ENCODE measurements around the gene TMEM121B. TPM values are rescaled to one million over a fixed set of nuclear protein-coding genes. Genes with fewer than 3 reads are reported as not detected.

The TMEM121B gene
- total RNA-seq, 2 experiments from 2014 or later: 0.19 to 0.22 TPM

DNA sequence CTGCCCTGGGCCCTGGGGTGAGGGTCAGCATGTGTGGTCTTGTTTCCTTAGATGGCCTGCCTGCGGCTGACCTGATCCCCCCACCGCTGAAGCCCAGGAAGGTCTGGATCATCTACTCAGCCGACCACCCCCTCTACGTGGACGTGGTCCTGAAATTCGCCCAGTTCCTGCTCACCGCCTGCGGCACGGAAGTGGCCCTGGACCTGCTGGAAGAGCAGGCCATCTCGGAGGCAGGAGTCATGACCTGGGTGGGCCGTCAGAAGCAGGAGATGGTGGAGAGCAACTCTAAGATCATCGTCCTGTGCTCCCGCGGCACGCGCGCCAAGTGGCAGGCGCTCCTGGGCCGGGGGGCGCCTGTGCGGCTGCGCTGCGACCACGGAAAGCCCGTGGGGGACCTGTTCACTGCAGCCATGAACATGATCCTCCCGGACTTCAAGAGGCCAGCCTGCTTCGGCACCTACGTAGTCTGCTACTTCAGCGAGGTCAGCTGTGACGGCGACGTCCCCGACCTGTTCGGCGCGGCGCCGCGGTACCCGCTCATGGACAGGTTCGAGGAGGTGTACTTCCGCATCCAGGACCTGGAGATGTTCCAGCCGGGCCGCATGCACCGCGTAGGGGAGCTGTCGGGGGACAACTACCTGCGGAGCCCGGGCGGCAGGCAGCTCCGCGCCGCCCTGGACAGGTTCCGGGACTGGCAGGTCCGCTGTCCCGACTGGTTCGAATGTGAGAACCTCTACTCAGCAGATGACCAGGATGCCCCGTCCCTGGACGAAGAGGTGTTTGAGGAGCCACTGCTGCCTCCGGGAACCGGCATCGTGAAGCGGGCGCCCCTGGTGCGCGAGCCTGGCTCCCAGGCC, 12.7 kb downstream of the TMEM121B start:
- Mint-ChIP-seq H3K27me3 (ENCODE audit: low read depth) (no peaks in the 10 kb centered on the region), H3K4me1 (ENCODE audit: low read depth) (peaks cover 45% of the 10 kb centered on the region), H3K9me3 (no peaks in the 10 kb centered on the region), H3K36me3 (ENCODE audit: low read depth) (peaks cover 19% of the 10 kb centered on the region), H3K4me3 (no peak overlapping the region), H3K27ac (no peak overlapping the region)
- DNase-seq: no peak
- intact Hi-C loops (cut with micrococcal nuclease): no loop called here
- CTCF ChIA-PET: interaction anchor here (1.5 to 2.0 kb wide), 2 partner anchors 11 to 64 kb away, joined by 3 to 7 read pairs; no protein-coding TSS in a partner anchor

DNA sequence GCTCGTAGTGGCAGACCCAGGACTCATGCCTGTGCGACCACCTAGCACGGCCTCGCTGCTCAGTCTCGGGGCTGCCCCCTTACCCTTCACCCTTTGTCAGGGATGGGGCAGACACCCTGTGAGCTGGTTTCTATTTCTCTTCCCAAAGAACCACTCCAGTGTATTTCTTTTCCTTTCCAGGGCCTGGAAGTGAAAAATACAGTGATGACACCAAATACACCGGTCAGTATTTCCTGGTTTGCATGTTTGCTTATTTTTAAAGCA, 13.7 kb downstream of the TMEM121B start:
- peaks cover 24% of the 10 kb centered on the region for H3K36me3 Mint-ChIP-seq (ENCODE audit: low read depth)
- no peak for DNase-seq
- no peaks in the 10 kb centered on the region for H3K27me3 Mint-ChIP-seq (ENCODE audit: low read depth)
- no peaks in the 10 kb centered on the region for H3K9me3 Mint-ChIP-seq
- no peak overlapping the region for H3K4me3 Mint-ChIP-seq
- peak overlapping the region; percentile 63 for H3K27ac Mint-ChIP-seq
- CTCF ChIA-PET: interaction anchor here (1.5 to 2.6 kb wide), 4 partner anchors 12 to 65 kb away, joined by 3 to 9 read pairs (median 6); no protein-coding TSS in a partner anchor
- intact Hi-C loops (cut with micrococcal nuclease): no loop called here
- peaks cover 48% of the 10 kb centered on the region for H3K4me1 Mint-ChIP-seq (ENCODE audit: low read depth)

DNA sequence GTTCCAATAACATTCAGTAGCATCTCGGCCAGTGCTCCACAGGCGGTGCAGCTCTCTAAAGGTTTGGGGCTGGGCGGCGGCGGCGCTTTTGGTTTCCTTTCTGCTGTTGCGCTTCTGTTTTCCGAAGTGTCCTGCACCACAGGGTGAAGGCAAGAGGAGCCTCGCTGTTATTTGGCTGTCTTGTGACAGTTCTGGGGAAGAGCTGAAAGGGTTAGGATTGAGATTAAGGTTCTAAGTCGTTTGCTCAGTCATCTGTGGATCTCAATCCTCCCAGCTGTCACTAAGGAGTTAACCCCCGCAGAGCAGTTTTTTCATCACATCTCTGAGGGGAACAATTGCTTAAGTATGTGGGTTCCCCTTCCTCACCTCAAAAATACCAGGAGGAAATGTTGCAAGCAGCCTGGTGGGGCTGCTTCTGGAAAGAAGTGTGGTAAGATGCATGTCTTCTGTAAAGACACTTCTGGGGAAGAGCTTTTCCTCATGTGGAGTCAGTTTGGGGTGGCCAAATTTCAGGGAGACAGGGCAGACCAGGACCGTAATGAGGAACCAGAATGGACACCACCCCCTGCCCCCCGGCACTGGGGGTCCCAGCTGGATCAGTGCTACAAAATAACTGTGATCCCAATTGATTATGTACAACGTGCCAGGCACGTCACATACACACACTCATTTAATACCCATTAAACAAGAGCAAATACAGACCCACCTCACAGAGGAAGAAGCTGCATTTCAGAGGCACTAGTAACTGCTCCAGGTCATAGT, 14.2 kb downstream of the TMEM121B start:
- H3K4me3 Mint-ChIP-seq: peak overlapping the region; percentile 43
- intact Hi-C loops (cut with micrococcal nuclease): loop anchor here (1.0 kb wide), 1 partner anchor 9 kb away; no protein-coding TSS in a partner anchor
- no peaks in the 10 kb centered on the region for H3K27me3 Mint-ChIP-seq (ENCODE audit: low read depth)
- peaks cover 53% of the 10 kb centered on the region for H3K4me1 Mint-ChIP-seq (ENCODE audit: low read depth)
- peak; percentile 67 for DNase-seq
- no peaks in the 10 kb centered on the region for H3K9me3 Mint-ChIP-seq
- CTCF ChIA-PET: interaction anchor here (0.8 to 2.6 kb wide), 10 partner anchors 9 to 65 kb away, joined by 3 to 9 read pairs (median 4); no protein-coding TSS in a partner anchor
- H3K27ac Mint-ChIP-seq: peak overlapping the region; percentile 63
- H3K36me3 Mint-ChIP-seq (ENCODE audit: low read depth): peaks cover 29% of the 10 kb centered on the region

DNA sequence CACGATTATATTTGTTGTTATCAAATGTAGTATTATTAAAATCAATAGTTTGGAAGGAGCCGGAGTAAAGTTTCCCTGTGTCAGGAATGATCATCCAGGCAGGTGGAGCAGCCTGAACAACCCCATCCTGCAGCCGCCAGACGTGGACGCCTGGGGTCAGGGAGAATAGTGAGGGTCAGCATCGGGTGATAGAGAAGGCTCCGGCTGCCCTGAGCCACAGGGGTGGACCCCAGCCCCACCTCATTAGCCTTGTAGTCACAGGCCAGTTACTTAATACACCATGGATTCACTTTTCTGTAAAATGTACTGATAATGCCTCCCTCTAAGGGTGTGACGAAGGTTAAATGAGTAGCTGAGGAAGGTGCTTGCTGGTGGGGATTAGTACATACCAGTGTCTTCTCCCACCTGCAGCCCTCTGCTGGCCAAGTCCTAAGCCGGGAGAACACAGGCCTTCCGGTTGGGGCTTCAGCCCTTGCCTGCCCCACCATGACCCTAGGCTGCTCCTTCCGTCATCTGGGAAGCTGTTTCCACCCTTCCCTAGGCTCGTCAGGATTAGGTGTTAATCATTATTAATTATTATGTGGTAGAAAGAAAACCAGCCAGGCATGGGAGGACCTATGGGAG, 14.9 kb downstream of the TMEM121B start:
- peaks cover 56% of the 10 kb centered on the region for H3K4me1 Mint-ChIP-seq (ENCODE audit: low read depth)
- no peak for DNase-seq
- intact Hi-C loops (cut with micrococcal nuclease): loop anchor here (1.0 kb wide), 1 partner anchor 10 kb away; no protein-coding TSS in a partner anchor
- H3K9me3 Mint-ChIP-seq: no peaks in the 10 kb centered on the region
- CTCF ChIA-PET: interaction anchor here (0.8 to 2.6 kb wide), 10 partner anchors 9 to 66 kb away, joined by 3 to 9 read pairs (median 4); no protein-coding TSS in a partner anchor
- peak overlapping the region; percentile 63 for H3K27ac Mint-ChIP-seq
- H3K4me3 Mint-ChIP-seq: peak overlapping the region; percentile 43
- H3K27me3 Mint-ChIP-seq (ENCODE audit: low read depth): no peaks in the 10 kb centered on the region
- H3K36me3 Mint-ChIP-seq (ENCODE audit: low read depth): peaks cover 36% of the 10 kb centered on the region

DNA sequence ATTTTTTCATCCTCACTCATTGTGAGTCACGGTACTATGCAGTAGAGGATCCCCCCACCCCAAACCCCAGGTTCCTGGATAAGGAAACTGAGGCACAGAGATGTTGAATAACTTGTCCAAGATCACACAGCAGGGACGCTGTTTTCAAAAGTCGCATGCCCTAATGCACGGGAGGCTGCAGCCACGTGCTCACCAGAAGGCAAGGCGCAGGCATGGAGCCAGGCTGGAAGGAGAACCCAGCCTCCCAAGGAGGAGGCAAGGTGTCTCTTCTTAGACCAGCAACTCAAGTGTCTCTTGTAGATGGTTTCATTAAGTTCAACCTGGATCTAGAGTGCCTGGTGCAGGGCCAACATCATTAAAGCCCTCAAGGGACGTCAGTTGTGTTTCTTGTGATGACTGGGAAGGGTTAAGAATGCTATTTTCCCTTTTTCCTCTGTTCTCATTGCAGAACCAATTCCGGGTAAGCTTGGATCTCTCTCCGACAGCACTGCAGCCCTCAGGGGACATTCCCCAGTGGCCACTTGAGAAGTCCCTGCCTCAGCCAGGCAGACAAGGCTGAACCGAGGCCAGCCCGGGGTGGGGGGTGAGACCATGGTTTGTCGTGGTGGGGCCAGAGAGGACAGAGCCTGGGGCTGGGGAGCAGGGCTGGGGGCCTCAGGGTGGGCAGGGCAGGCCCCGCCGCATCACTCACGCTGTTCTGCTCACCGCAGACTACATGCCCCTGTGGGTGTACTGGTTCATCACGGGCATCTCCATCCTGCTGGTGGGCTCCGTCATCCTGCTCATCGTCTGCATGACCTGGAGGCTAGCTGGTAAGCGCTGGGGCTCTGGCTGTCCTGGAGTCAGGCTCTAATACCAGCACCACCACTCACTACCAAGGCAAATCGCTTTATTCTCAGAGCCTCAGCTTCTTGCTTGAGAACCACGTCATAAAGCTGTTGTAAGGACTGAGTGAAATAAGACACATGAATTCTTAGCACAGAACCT, 15.7 kb downstream of the TMEM121B start:
- CTCF ChIA-PET: interaction anchor here (1.0 to 2.6 kb wide), 7 partner anchors 10 to 66 kb away, joined by 3 to 9 read pairs (median 4); no protein-coding TSS in a partner anchor
- Mint-ChIP-seq H3K4me3 (no peak overlapping the region), H3K9me3 (no peaks in the 10 kb centered on the region), H3K27ac (no peak overlapping the region), H3K27me3 (ENCODE audit: low read depth) (no peaks in the 10 kb centered on the region), H3K4me1 (ENCODE audit: low read depth) (peaks cover 57% of the 10 kb centered on the region), H3K36me3 (ENCODE audit: low read depth) (peaks cover 38% of the 10 kb centered on the region)
- intact Hi-C loops (cut with micrococcal nuclease): loop anchor here (1.0 kb wide), 1 partner anchor 11 kb away; no protein-coding TSS in a partner anchor
- no peak for DNase-seq

DNA sequence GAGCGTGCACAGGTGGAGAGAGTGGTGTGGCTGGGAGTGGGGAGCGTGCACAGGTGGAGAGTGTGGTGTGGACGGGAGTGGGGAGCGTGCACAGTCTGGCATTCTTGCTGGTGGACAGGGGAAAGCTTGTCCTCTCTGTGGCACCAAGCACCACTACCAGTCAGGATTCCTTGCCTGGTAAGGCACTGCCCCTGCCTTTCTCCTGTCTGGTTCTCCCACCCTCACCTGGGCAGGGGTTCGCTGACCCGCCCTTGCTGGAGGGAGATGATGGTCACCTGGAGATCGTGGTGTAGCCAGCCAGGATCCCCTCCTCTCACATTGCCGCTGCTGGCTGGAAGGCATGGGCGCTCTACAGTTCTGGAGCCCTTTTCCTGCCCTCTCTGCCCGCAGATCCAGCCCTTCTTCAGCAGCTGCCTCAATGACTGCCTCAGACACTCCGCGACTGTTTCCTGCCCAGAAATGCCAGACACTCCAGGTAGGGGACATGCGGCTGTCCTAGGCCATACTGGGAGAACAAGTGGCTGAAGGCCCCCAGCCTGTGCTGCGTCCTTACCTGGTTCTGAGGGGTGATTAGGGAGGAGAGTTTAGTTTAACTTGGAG, 16.7 kb downstream of the TMEM121B start:
- CTCF ChIA-PET: interaction anchor here (1.5 kb wide), 1 partner anchor 67 kb away, joined by 4 read pairs; no protein-coding TSS in a partner anchor

DNA sequence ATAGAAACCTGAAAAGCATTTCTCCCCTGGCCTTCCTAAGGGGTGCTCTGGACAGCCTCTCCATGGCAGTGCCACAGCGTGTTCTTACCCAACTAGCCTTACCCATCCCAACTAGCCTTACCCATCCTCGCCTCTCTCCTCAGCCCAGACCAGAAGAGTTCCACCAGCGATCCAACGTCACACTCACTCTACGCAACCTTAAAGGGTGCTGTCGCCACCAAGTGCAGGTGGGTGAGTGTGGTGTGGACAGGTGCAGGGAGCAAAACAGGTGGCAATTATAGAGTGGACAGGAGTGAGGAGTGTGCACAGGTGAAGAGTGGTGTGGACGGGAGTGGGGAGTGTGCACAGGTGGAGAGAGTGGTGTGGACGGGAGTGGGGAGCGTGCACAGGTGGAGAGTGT, 17.8 kb downstream of the TMEM121B start:
- peaks cover 50% of the 10 kb centered on the region for H3K36me3 Mint-ChIP-seq (ENCODE audit: low read depth)
- H3K4me1 Mint-ChIP-seq (ENCODE audit: low read depth): peaks cover 74% of the 10 kb centered on the region

More for the DNA sequence above, 16.7 kb downstream of the TMEM121B start:
- intact Hi-C loops (cut with micrococcal nuclease): no loop called here
- no peak overlapping the region for H3K4me3 Mint-ChIP-seq
- peaks cover 64% of the 10 kb centered on the region for H3K4me1 Mint-ChIP-seq (ENCODE audit: low read depth)
- no peak for DNase-seq
- no peaks in the 10 kb centered on the region for H3K27me3 Mint-ChIP-seq (ENCODE audit: low read depth)
- H3K27ac Mint-ChIP-seq: no peak overlapping the region
- peaks cover 46% of the 10 kb centered on the region for H3K36me3 Mint-ChIP-seq (ENCODE audit: low read depth)
- no peaks in the 10 kb centered on the region for H3K9me3 Mint-ChIP-seq

DNA sequence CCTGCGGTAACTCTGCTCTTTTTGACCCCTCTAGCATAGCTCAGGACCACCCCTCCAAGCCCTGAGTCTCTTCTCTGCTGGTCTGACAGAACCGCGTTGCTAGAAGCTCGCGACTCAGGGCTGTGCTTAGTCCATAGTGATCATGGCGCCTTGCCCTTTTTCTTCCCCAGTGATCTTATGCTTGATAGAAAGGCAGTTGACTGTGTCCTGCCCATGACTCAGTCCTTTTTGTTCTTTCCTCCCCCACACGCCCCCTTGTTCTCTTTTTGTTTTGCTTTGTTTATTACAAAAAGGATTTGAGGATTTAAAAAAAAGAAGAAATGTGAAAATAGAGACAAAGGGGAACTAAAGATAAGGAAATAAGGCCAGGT, 18.9 kb downstream of the TMEM121B start:
- no peaks in the 10 kb centered on the region for H3K9me3 Mint-ChIP-seq
- no peak overlapping the region for H3K27ac Mint-ChIP-seq
- intact Hi-C loops (cut with micrococcal nuclease): no loop called here
- DNase-seq: no peak
- H3K36me3 Mint-ChIP-seq (ENCODE audit: low read depth): peaks cover 49% of the 10 kb centered on the region
- no peaks in the 10 kb centered on the region for H3K27me3 Mint-ChIP-seq (ENCODE audit: low read depth)
- peaks cover 80% of the 10 kb centered on the region for H3K4me1 Mint-ChIP-seq (ENCODE audit: low read depth)
- CTCF ChIA-PET: interaction anchor here (0.5 to 1.7 kb wide), 4 partner anchors 12 to 399 kb away, joined by 3 to 4 read pairs (median 4); no protein-coding TSS in a partner anchor
- H3K4me3 Mint-ChIP-seq: no peak overlapping the region

More for the DNA sequence above, 17.8 kb downstream of the TMEM121B start:
- CTCF ChIA-PET: no interaction called here
- intact Hi-C loops (cut with micrococcal nuclease): no loop called here
- H3K27ac Mint-ChIP-seq: no peak overlapping the region
- no peak overlapping the region for H3K4me3 Mint-ChIP-seq
- no peaks in the 10 kb centered on the region for H3K27me3 Mint-ChIP-seq (ENCODE audit: low read depth)
- no peak for DNase-seq
- H3K9me3 Mint-ChIP-seq: no peaks in the 10 kb centered on the region

DNA sequence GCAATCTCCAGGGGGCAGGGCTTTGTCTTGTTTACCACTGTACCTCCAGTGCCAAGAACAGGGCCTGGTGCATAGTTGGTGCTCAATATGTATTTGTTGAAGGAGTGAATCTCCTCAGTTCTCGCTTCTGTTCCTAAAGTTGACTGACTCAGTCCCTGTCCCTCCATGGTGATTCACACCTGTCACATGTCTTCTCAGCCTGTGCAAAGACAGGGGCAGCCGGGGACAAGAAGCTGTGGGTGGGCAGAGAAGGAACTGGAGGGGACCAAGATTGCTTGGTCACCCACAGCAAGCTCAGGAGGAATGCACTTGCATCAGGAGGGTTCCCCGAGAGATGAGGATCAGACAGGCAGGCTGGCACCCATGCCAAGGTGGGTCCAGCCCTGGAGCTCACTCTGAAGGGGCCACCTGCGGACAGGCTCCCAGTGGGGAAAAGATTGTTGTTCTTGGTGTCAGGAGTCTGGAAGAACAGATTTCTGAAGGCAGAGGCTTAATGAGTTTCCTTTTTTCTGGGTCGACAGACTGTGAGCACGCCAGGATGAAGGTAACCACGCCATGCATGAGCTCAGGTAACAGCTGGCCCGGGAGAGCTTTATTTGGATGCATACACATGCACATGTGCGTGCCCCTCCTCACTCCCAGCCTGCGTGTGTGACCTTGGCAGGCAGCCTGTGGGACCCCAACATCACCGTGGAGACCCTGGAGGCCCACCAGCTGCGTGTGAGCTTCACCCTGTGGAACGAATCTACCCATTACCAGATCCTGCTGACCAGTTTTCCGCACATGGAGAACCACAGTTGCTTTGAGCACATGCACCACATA, 19.5 kb downstream of the TMEM121B start:
- peaks cover 79% of the 10 kb centered on the region for H3K4me1 Mint-ChIP-seq (ENCODE audit: low read depth)
- CTCF ChIA-PET: interaction anchor here (0.5 to 1.7 kb wide), 4 partner anchors 13 to 400 kb away, joined by 3 to 4 read pairs (median 4); no protein-coding TSS in a partner anchor
- no peaks in the 10 kb centered on the region for H3K27me3 Mint-ChIP-seq (ENCODE audit: low read depth)
- no peak overlapping the region for H3K27ac Mint-ChIP-seq
- no peak overlapping the region for H3K4me3 Mint-ChIP-seq
- intact Hi-C loops (cut with micrococcal nuclease): no loop called here
- H3K36me3 Mint-ChIP-seq (ENCODE audit: low read depth): peaks cover 45% of the 10 kb centered on the region
- no peaks in the 10 kb centered on the region for H3K9me3 Mint-ChIP-seq
- DNase-seq: no peak

DNA sequence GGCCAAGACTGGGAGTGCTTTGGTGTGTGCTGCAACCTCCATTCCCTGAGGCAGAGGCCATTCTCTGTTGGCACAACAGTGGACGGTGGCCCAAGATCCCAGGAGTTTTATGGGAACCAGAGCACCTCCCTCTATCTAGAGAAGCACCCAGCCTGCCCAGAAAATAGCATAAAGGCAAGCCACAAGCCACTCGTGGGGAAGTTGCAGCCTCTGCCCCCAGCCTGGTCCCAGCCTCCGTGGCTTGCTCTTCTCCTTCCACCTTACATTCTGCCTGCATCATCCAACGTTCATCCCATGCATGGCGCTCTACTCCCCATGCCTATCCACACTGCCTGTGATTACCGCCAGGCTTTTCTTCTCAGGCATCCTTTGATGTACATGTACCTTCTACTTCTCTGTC, 20.5 kb downstream of the TMEM121B start:
- Mint-ChIP-seq H3K4me3 (no peak overlapping the region), H3K4me1 (ENCODE audit: low read depth) (peaks cover 76% of the 10 kb centered on the region), H3K27ac (no peak overlapping the region), H3K9me3 (no peaks in the 10 kb centered on the region), H3K27me3 (ENCODE audit: low read depth) (no peaks in the 10 kb centered on the region), H3K36me3 (ENCODE audit: low read depth) (peaks cover 42% of the 10 kb centered on the region)
- intact Hi-C loops (cut with micrococcal nuclease): no loop called here
- DNase-seq: no peak
- CTCF ChIA-PET: interaction anchor here (1.7 kb wide), 1 partner anchor 71 kb away, joined by 4 read pairs; no protein-coding TSS in a partner anchor
